HG03442 (cell line): ENCODE results near the gene CD163L1.
"Not testable (repeated sequence)": the region's sequence is repeated elsewhere in the genome, so short reads cannot be mapped to it uniquely, and the experiment has no call there.

Experiments
- ATAC-seq: cut with Tn5 transposase; IDR thresholded peaks from one replicate; pipeline ENCODE4 v1.9.1; 2021; ENCODE audit warnings: mild to moderate bottlenecking, moderate library complexity; ENCODE audit not compliant: unreplicated experiment

Gene CD163L1

DNA sequence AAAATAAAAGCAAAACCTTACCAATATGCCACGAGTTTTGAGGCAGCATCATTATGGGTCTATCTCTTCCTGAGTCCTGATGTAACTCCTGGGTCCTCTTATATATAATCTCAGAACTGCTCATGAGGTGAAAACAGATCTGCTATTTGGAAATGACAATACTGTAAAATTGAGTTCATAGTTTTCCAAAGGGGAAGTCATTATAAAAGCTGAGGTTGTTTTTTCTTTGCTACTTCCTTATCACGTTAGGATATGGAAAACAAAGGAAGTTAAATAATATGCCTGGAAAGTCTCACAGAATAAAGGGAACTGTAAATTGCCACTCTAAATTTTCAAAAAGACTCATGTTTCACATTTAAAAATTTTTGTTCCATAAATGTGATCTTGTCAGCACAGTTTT is at the start of gene CD163L1:
Gene CD163L1, minus strand, starts transcription at position 78 of the 400 bp plus-strand sequence. Its CDS starts 26 bp downstream, at position 52.
- no peak for ATAC-seq

DNA sequence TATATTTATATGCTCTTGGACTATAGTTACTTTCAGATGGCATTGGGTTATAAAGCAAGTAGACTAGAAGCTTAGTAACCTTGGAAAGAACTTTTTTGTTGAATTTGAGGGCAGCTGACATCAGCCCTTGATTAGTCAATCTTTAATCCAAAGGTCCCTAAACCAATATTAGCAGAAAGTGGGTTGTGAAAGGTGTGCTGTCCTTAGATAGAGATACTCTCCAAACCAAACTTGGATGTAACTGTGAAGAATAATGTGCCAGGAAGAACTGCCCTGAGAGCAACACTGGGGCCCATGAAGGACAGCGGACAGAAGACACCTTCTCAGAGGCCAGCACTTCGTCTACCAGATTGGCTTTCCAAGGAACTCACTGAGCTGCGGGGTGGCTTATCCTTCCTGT is 49.1 kb upstream of the CD163L1 start:
- ATAC-seq, result no peak

DNA sequence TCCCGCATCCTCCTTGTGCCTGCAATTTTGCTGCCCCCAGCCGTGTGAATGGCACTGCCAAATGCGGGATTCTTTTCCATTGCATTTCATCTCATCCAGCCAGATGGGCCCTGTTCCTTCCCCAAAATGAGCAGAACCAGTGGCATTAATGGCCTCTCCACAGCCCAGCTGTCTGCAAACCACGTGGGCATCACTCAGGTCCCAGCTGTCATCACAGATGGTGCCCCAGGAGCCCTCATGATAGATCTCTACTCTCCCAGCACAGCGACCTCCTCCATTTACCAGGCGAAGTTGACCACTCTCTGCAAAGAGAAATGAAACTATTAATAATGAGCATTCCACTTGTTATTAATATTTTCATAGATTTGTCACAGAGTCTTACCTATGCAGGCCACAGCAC is 42.6 kb upstream of the CD163L1 start:
- no peak for ATAC-seq

DNA sequence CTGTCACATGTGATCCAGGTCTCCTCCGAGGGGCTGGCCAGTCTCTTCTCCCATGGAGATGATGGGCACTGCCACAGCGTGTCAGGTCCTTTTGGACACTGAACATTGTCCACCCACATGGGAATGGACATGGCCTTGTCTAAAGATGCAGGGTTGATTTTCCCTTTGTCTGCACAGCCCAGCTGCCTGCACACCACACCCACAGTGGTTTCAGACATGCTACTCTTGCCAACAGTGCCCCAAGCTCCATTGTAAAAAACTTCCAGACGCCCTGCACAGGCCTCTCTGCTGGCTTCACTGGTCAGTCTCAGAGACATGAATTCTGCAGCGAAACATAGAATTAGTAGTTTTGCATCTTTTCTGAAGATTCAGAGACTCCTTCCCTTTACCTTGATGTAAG is 41.1 kb upstream of the CD163L1 start:
- no peak for ATAC-seq

DNA sequence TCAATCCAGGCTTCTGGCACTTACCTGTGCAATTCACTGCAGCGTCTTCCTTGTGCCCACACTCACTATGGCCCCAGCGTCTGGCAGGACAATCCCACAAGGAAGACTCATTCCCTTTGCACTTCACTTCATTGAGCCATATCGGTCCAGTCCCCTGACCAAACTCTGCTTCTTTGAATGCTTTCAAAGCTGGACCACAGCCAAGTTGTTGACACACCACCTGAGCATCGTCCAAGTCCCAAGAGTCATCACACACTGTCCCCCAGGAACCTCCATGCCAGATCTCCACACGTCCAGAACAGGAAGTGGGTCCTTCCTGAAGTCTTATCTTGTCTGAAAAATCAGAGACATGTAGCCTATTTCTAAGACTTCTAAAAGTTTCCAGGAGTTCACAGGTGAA is 39.4 kb upstream of the CD163L1 start:
- ATAC-seq, result no peak

DNA sequence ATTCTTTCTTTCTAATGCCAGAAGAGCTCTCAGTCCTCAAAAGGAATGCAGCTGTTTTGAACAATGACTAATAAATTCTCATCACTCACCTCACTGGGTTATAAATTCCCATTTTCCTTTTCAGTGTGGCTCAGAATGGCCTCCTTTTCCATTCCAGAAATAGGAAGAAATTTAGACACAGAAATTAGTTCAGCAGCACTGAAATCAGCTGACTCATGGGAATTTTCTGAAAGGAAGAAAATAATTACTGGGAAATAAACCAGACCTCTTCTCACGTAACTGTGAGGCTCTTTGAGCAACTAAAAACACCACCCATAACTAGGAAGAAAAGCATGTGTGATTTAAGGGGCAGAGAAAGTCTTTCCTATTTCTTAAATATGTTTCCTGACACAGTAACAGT is 35.8 kb upstream of the CD163L1 start:
- no peak for ATAC-seq

DNA sequence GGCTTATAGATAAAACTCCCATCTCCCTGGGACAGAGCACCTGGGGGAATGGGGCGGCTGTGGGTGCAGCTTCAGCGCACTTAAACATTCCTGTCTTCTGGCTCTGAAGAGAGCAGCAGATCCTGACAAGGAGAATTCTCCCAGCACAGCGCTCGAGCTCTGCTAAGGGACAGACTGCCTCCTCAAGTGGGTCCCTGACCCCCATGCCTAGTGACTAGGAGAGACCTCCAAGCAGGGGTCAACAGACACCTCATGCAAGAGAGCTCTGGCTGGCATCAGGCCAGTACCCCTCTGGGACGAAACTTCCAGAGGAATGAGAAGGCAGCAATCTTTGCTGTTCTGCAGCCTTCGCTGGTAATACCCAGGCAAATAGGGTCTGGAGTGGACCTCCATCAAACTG is 28.1 kb upstream of the CD163L1 start:
- ATAC-seq, result no peak

DNA sequence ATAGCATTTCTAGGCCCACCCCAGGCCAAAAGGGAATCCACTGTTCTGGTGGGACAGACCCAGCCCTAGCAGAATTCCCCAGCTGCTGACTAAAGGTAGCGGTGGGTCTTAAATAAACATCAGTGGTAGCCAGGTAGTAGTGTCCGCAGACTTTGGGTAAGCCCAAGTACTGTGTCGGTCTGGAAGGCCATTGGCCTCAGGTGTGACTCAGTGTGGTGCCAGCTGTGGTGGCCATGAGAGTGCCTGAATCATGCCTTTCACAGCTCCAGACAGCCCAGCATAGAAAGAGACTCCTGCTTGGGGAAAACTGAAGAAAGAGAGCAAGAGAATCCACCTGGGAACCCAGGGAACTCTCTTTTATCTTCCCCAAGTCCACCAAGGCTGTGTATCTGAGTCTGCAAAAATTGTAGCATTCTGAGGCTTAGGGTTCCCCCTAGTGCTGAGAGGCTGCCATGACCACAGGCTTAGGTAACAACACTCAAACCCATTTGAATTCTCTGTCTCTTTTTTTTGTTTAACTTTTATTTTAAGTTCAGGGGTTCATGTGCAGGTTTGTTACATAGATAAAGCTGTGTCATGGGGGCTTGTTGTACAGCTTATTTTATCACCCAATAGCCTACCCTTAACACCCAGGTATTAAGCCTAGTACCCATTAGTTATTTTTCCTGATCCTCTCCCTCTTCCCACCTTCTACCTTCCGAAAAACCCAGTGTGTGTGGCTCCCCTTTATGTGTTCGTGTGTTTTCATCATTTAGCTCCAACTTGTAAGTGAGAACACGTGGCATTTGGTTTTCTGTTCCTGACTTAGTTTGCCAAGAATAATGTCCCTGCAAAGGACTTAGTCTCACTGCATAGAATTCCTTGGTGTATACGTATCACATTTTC is 16.7 kb upstream of the CD163L1 start:
- no peak for ATAC-seq

DNA sequence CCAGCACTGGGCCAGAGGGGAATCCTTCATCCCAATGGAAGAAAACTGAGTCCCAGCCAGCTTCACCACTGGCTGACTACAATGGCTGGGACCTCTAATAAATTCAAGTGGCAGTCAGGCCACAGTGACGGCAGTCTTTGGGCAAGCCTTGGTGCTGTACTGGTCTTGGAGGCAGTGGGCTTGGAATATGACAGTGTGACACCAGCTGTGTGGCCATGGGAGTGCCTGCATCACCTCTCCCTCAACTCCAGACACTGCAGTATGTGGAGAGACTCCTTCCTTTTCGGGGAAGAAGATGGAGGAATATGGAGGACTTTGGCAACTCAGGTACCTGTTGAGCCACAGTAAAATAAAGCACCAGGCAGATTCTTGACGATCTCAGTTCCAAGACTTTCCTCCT is 16.0 kb upstream of the CD163L1 start:
- no peak for ATAC-seq

DNA sequence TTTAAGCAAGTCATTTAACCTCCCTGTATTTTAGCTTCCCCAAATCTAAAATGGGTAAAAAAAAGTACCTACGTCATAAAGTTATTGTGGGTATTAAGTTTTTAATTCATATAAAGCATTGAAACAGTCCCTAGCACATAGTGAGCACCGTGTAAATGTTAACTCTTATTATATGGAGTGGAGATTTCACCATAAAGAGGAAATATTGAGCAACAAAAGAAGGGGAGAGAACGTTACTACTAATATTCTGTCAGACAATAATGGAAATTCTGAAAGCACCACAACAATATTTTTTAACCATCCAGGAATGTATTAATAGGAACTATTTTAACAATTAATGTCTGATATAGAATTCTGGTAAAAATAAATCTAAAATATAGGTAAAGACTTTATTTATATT is 7.8 kb upstream of the CD163L1 start:
- ATAC-seq, result no peak

DNA sequence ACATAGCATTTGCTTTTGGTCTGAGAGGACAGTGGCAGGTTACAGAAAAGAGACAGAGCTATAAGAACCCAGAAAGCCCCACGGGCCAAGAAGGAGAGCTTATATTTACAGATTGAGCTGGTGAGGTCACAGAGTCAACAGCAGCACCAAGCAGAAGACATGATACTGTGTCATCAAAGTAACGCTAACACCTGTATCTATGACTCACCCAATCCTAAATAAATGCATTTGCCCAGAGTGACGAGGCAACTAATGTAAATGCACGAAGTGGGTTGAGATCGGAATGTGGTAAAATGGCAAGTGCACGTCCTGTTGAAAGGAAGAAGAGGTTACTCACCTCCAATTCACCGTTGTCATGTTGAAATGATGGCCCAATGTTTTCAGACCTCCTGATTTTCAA is 6.7 kb upstream of the CD163L1 start:
- no peak for ATAC-seq

DNA sequence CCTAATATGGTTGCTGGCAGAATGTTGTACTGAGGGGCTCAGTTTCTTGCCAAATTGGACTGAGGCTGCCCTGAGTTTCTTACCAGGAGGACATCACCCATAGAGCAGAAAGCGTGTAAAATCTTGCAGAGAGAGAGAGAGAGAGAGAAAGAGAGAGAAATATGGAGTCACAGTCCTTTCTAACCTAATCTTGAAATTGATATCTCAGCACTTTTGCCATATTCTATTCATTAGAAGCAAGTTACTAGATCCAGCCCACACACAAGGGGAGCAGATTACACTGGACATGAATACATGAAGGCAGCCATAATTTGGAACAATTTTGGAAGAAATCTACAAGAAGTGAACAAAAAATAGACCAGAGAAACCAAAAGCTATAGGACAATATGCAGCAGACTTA is 4.1 kb upstream of the CD163L1 start:
- ATAC-seq, result no peak

DNA sequence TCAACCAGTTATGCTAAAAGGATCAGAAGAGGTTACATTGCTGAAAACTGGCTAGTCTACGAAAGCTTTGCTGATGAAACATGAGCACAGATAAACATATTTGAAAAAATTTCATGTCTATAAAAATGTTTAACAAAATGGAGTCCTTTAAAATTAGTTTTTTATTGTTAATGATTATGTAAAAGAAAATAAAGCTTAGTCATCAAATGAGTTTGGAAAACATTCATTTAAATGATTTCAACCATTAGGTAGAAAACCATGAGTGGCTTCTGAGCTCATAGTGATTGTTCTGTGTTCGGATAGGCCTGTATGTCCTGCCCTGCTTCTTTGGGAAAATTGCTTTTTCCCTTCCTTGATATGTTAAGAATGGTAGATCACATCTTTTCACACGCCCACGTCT is 584 bp upstream of the CD163L1 start:
- ATAC-seq, result no peak

DNA sequence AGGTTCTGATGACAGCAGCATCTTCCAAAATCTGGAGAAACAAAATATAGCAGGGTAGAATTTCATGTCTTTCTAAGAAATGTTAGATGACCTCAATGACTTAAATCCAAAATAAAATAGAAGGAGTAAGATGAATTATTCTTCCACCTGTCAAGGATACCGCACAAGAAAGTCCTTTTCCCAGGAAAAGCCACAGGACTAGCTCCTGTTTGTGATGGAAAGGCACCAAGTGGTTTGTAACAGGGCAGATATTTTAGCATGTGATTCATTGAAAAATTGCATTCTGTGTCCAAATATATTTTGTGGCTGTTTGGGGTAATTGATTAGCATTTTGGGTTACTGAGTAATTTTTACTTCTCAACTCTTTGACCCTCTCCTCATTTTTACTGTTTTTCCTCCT is 2.7 kb downstream of the CD163L1 start:
- ATAC-seq, result no peak

DNA sequence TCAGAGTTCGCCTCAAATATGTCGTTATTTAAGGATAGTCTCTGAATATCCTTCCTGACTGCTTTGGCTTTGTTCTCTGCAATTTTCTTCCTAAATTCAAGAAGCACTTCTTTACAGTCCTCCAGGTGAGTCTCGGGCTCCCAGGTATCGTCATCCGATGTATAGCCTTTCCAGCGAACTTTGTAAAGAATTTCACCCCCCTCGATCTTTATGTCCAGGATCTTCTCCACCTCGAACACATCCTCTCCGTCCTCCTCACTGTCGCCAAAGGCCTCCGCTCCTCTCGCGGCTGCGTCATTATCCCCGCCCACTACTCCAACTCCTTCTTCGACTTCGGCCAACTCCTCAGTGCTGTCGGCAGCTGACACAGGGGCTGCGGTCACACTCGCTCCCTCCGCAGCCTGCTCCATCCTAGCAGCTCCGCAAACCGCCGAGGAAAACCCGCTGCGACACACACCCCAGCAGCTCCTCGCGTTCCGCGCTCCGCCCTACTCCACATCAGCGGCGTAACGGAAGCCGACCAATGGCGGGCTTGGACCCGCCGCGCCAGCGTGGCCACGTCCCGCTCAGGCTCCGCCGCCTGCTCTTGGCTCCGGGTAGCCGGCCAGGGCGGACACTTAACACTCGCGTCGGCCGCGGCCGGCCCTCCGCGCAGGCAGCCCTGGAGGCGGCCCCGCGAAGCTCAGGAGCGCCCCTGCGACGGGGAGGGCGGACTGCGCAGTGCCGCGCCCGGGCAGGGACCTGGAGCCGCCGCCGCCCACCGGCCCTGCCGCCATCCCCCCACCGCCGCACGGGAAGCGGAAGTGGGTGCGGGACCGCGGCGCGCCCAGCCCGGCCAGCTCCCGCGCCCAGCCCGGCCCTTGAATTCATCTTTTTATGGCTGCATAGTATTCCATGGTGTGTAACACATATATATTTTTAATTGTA is 4.1 kb downstream of the CD163L1 start:
- ATAC-seq, result no peak

DNA sequence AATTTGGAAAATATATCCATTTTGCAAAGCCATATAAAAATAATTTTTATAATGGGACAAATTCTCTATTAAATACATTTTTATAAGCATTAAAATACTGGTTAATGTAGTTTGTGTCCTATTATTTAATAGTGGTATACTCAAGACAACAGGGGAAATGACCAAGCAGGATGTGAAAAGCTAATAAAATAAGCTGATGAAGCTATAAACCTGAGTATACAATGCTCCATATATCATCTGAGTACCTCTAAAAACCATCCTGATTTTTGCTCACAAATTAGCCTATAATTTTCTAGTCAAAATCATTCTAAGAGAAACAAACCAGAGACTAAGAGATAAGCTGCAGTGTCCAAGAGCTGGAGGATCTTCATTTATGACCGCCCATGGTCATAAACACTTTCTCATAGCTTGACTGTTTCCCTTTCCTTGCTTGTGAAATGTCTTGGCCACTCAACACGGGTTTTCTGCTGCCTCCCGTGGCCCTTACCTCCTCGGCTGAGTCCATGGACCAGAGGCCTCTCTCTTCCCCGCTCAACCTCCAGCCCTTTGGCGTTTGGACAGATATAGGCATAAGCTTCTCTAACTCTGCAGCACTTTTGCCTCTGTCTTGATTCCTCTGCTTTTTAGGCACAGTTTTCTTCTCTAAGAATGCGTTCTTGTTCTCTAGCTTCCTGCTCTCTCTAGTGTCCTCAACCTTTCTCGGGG is 5.5 kb downstream of the CD163L1 start:
- ATAC-seq, result not testable (repeated sequence)

DNA sequence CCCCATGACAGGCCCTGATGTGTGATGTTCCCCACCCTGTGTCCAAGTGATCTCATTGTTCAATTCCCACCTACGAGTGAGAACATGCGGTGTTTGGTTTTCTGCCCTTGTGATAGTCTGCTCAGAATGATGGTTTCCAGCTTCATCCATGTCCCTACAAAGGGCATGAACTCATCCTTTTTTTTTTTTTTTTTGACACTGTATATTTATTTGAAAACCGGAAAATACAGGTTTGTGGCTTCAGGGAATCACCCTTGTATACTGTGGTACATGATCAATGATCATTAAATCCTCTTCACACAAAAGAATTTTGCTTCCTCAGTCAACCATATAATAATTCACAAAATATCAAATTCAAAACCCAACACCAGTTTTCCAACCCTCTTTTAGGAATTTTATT is 6.5 kb downstream of the CD163L1 start:
- not testable (repeated sequence) for ATAC-seq

DNA sequence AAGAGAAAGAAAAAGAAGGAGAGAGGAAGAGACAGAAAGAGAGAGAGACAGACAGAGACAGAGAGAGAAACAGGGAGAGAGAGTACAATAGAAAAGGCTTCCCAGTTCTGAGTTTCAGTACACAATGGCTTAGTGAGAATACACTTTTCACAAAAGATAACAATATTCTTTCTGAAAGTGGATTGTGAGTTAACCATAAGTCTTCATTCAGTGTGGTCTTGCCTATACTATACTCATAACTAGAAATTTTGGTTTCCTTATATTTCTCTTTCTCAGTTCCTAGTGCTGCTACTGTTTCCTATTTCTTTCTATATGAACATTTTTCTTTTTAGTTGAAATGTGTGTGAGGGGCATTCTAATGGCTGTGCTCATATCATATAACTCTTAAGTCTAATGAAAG is 9.3 kb downstream of the CD163L1 start:
- no peak for ATAC-seq

DNA sequence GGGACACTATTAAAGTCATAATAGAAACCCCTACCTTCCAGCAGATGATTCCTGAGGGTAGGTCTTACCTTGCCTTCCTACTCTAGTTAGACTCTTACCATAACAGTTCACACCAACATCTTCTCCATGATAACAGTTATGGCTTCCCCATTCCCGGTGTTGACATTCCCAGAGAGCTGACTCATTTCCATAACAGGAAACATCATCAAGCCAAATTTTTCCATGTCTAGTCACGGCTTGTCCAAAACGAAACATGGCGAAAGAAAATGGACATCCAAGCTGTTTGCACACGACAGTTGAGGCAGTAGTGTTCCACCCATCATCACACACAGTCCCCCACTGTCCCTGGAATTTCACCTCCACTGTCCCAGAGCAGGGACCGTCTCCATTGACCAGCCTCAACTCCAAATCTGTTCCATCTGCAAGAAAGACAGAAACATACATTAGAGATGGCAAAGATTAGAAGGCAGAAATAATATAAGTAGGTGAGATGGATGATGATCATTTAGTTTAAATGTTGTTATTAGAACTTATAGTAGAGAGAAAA is 10.6 kb downstream of the CD163L1 start:
- ATAC-seq, result no peak

DNA sequence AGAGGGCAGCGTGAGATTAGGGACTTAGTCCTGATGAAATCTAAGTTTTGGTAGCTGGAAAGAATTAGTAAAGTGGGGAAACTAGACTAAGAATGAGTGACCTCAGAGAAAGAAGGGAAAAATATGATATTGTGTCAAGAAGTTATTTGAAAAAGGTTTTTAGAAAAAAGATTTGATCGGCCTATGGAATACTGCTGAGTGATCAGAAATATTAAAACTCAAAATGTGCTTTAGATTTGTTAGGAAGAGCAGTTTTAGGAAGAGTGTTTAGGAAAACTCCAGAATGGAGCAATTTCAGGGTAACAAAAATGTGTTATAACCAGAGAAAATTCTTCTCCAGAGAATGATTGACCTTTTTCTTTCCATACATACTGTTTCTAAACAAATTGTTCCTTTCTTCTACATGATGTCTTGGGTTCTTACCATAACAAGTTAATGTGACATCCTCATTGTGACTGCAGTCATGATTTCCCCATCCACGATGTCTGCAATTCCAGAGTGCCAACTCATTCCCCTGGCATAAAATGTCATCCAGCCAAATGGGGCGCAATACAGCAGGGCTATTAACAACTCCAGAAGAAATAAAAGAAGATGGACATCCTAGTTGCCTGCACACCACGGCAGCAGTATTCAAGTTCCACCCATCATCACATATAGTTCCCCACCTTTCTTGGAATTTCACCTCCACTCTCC is 11.8 kb downstream of the CD163L1 start:
- no peak for ATAC-seq
